Measurements from ENCODE around the gene ASPSCR1. TPM values are rescaled to one million over a fixed set of nuclear protein-coding genes. Genes with fewer than 3 reads are reported as not detected.

ASPSCR1 gene
- total and polyA plus RNA-seq, 2 of the 4 experiments (the other 2 are of a cell fraction): 7.2 to 17.2 TPM

- no peaks in the 10 kb centered on the region; the same call in 1 of the 2 replicates for H4K20me1 ChIP-seq (ENCODE audit: insufficient read depth, low read length)
- H3K27me3 ChIP-seq (ENCODE audit: control insufficient read depth, insufficient read depth, low read length): no peaks in the 10 kb centered on the region
- no peaks in the 10 kb centered on the region for H3K79me1 ChIP-seq (ENCODE audit: low read depth in 1 of 2, low read length in 2 of 2)
- H3K9me3 ChIP-seq (ENCODE audit: control insufficient read depth, insufficient read depth, low read length): no peaks in the 10 kb centered on the region
- H2BK5ac ChIP-seq (ENCODE audit: low read depth, low read length, poor library complexity, severe bottlenecking): no peak overlapping the region
- H3K4me1 ChIP-seq (ENCODE audit: control insufficient read depth, insufficient read depth, low read length): no peaks in the 10 kb centered on the region
- TF ChIP-seq, protein P1, sequence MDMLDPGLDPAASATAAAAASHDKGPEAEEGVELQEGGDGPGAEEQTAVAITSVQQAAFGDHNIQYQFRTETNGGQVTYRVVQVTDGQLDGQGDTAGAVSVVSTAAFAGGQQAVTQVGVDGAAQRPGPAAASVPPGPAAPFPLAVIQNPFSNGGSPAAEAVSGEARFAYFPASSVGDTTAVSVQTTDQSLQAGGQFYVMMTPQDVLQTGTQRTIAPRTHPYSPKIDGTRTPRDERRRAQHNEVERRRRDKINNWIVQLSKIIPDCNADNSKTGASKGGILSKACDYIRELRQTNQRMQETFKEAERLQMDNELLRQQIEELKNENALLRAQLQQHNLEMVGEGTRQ (IDR thresholded peaks at IDR 0.05; ENCODE audit: low read depth, low read length): no peak
- TF ChIP-seq MAFK (IDR thresholded peaks at IDR 0.05; ENCODE audit: low read depth, low read length): no peak
- TF ChIP-seq RAD21 (IDR thresholded peaks at IDR 0.05; ENCODE audit: low read length): no peak
- TF ChIP-seq MXI1 (IDR thresholded peaks at IDR 0.05; ENCODE audit: borderline replicate concordance, low read depth, low read length): no peak
- no peak for TF ChIP-seq CEBPB (IDR thresholded peaks at IDR 0.05; ENCODE audit: low read depth, low read length)
- no peak for TF ChIP-seq RFX5 (IDR thresholded peaks at IDR 0.05; ENCODE audit: low read depth, low read length)
- TF ChIP-seq SMC3 (IDR thresholded peaks at IDR 0.05; ENCODE audit: low read depth, low read length): no peak
- no peak for TF ChIP-seq POLR2A (IDR thresholded peaks at IDR 0.05; ENCODE audit: low read depth, low read length)
- TF ChIP-seq BHLHE40 (IDR thresholded peaks at IDR 0.05; ENCODE audit: low read depth, low read length): no peak
- no peak for TF ChIP-seq CHD1 (IDR thresholded peaks at IDR 0.05; ENCODE audit: low read depth, low read length)
- no peak for TF ChIP-seq FOS (IDR thresholded peaks at IDR 0.05; ENCODE audit: low read depth, low read length)
- TF ChIP-seq, protein P2, sequence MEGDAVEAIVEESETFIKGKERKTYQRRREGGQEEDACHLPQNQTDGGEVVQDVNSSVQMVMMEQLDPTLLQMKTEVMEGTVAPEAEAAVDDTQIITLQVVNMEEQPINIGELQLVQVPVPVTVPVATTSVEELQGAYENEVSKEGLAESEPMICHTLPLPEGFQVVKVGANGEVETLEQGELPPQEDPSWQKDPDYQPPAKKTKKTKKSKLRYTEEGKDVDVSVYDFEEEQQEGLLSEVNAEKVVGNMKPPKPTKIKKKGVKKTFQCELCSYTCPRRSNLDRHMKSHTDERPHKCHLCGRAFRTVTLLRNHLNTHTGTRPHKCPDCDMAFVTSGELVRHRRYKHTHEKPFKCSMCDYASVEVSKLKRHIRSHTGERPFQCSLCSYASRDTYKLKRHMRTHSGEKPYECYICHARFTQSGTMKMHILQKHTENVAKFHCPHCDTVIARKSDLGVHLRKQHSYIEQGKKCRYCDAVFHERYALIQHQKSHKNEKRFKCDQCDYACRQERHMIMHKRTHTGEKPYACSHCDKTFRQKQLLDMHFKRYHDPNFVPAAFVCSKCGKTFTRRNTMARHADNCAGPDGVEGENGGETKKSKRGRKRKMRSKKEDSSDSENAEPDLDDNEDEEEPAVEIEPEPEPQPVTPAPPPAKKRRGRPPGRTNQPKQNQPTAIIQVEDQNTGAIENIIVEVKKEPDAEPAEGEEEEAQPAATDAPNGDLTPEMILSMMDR (conservative IDR thresholded peaks at IDR 0.05; ENCODE audit: low read depth, low read length): no peak
- no peak for TF ChIP-seq RCOR1 (IDR thresholded peaks at IDR 0.05; ENCODE audit: insufficient replicate concordance, low read length)
- TF ChIP-seq NFE2L2 (IDR thresholded peaks at IDR 0.05; ENCODE audit: low read depth, low read length): no peak
- TF ChIP-seq, protein P3, sequence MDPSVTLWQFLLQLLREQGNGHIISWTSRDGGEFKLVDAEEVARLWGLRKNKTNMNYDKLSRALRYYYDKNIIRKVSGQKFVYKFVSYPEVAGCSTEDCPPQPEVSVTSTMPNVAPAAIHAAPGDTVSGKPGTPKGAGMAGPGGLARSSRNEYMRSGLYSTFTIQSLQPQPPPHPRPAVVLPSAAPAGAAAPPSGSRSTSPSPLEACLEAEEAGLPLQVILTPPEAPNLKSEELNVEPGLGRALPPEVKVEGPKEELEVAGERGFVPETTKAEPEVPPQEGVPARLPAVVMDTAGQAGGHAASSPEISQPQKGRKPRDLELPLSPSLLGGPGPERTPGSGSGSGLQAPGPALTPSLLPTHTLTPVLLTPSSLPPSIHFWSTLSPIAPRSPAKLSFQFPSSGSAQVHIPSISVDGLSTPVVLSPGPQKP (IDR thresholded peaks at IDR 0.05; ENCODE audit: borderline replicate concordance, low read depth, low read length): no peak
- H2BK20ac ChIP-seq (ENCODE audit: low read depth, low read length): no peak overlapping the region
- no peak overlapping the region for H3K4me2 ChIP-seq (ENCODE audit: low read depth, low read length)
- in situ Hi-C loops (cut with MboI; ENCODE audit: low sequenced_read_pairs) (no loop called here), dilution Hi-C loops (cut with HindIII; ENCODE audit: low sequenced_read_pairs, unreplicated experiment) (no loop called here), intact Hi-C loops (cut with micrococcal nuclease) (no loop called here)
- no peak overlapping the region for H3K9ac ChIP-seq (ENCODE audit: low read depth, low read length)
- H3K9me1 ChIP-seq (ENCODE audit: insufficient read depth, low read length): no peaks in the 10 kb centered on the region
- no peak overlapping the region for H2BK120ac ChIP-seq (ENCODE audit: low read depth, low read length)
- H3K4ac ChIP-seq (ENCODE audit: low read depth, low read length): no peak overlapping the region
- ChIA-PET CTCF (no interaction called here), POLR2A (ENCODE audit: unreplicated experiment) (no interaction called here)
- no peak overlapping the region for H4K5ac ChIP-seq (ENCODE audit: low read depth, low read length)
- no peak overlapping the region for H2AFZ ChIP-seq (replicated peaks; ENCODE audit: low read length, poor library complexity)
- no peak overlapping the region for H2BK15ac ChIP-seq (ENCODE audit: low read depth, low read length)
- ATAC-seq (ENCODE audit: low read depth) (no peak), DNase-seq (no peak)
- no peak overlapping the region for H4K91ac ChIP-seq (ENCODE audit: insufficient read depth, low read depth, low read length)
- H3K18ac ChIP-seq (ENCODE audit: low read depth, low read length): no peak overlapping the region
- BruUV-seq (replicated peaks): no TSS peak
- H3K56ac ChIP-seq (ENCODE audit: extremely low read depth, insufficient read depth, low read length): no peak overlapping the region
- WGBS, 2 experiments (ENCODE audit: extremely low coverage in 2 of 2, insufficient read length in 1 of 2): 96% methylated on average over 12 of the region's 16 CpGs; no CpG with 5 or more reads in 1 of the 2 experiments
- peak overlapping the region; percentile 72 for H2AK9ac ChIP-seq (replicated peaks; ENCODE audit: low read depth, low read length, poor library complexity)
- 0 out of 2 replicates have a peak overlapping the region, but pooled peaks have one; percentile 16 for H2AK5ac ChIP-seq (ENCODE audit: low read depth, low read length)
- H3K27ac ChIP-seq (ENCODE audit: insufficient read depth, low read length): no peak overlapping the region
- no peak overlapping the region for H3K23ac ChIP-seq (ENCODE audit: low read depth, low read length)
- peaks cover 10% of the 10 kb centered on the region; the same call in 1 of the 2 replicates for H3K36me3 ChIP-seq (ENCODE audit: control insufficient read depth, insufficient read depth, low read length)
- H4K8ac ChIP-seq (ENCODE audit: low read depth in 2 of 2, low read length in 2 of 2): no peak overlapping the region
- H3K4me3 ChIP-seq (ENCODE audit: insufficient read depth, low read depth, low read length): no peak overlapping the region
- no peak overlapping the region for H3K14ac ChIP-seq (replicated peaks; ENCODE audit: low read depth, low read length)
Observed at GRCh38 chr17:82013772-82014321, 36.4 kb downstream of the ASPSCR1 start.
